A549 (cell line): Measurements from ENCODE around the gene TLNRD1. TPM values are rescaled to one million over a fixed set of nuclear protein-coding genes. Genes with fewer than 3 reads are reported as not detected.

Source experiments
- ATAC-seq, 2 experiments: fragments of 200-7000 bp in 1 of 2; fragments of >200 bp in 1 of 2; cut with Nextera tagmentation in 1 of 2; cut with Tn5 transposase in 1 of 2; 3 replicates each; pipeline versions ENCODE4 v1.8.0 to v1.9.1; 2018 to 2020; ENCODE audit warnings: mild to moderate bottlenecking in 1 of 2, moderate library complexity in 1 of 2
- CTCF ChIA-PET: fragments of 300-600 bp; sonication (Branson Sonifier 250); formaldehyde crosslinking; extraction: SDS; loops from one replicate; lab custom pipeline; 2021; ENCODE audit warnings: antibody characterized with exemption, inconsistent platforms; lab: Yijun Ruan, JAX
- POLR2A ChIA-PET: fragments of 350-600 bp; formaldehyde crosslinking; extraction: SDS; loops from one replicate; lab custom pipeline; 2021; ENCODE audit warnings: antibody characterized with exemption, inconsistent platforms; lab: Yijun Ruan, JAX
- DNase-seq, 2 experiments: peaks; one replicate each; pipeline versions ENCODE4 v3.0.0 to v3.0.0-alpha.2; 2011 to 2016; ENCODE audit warnings: low read depth in 1 of 2, low spot score in 1 of 2
- FAIRE-seq: peaks from 2 replicates; lab custom pipeline; 2011; peaks lifted over from hg19 to GRCh38; lab: Jason Lieb, UNC
- H3K27ac ChIP-seq, 2 experiments: fragments of >200 bp; sonication (Bioruptor Twin); formaldehyde crosslinking; 3 replicates each; pipeline ENCODE4 v1.5.1; 2016 to 2017
- H3K4me1 ChIP-seq: fragments of >200 bp; sonication (Bioruptor Twin); formaldehyde crosslinking; 3 replicates; pipeline ENCODE4 v1.6.1; 2016
- H3K4me2 ChIP-seq: fragments of >200 bp; sonication (Bioruptor Twin); formaldehyde crosslinking; 3 replicates; pipeline ENCODE4 v1.6.1; 2016
- H3K4me3 ChIP-seq: fragments of >200 bp; sonication (Bioruptor Twin); formaldehyde crosslinking; 3 replicates; pipeline ENCODE4 v1.5.1; 2016
- H3K9me3 ChIP-seq: fragments of >200 bp; sonication (Bioruptor Twin); formaldehyde crosslinking; 3 replicates; pipeline ENCODE4 v1.6.1; 2016
- BCL3 ChIP-seq: fragments of >200 bp; sonication (Bioruptor Twin); formaldehyde crosslinking; IDR thresholded peaks from 3 replicates; pipeline ENCODE4 v1.6.1; 2016
- CBX2 ChIP-seq: fragments of 200-600 bp; sonication (generic); IDR thresholded peaks from 2 replicates; pipeline ENCODE4 v1.6.1; 2016; ENCODE audit warnings: low read depth, mild to moderate bottlenecking, borderline replicate concordance
- CTCF ChIP-seq: fragments of >200 bp; sonication (Bioruptor Twin); formaldehyde crosslinking; IDR thresholded peaks from 3 replicates; pipeline ENCODE4 v1.5.1; 2016
- EHF ChIP-seq: fragments of 250-450 bp; sonication (Bioruptor Pico); IDR thresholded peaks from 2 replicates; pipeline ENCODE4 v1.5.0; 2020; ENCODE audit warnings: mild to moderate bottlenecking
- EHMT2 ChIP-seq: fragments of 200-600 bp; sonication (generic); IDR thresholded peaks from 2 replicates; pipeline ENCODE4 v1.6.1; 2016; ENCODE audit warnings: antibody characterized with exemption, low read depth, mild to moderate bottlenecking, moderate library complexity
- ELK1 ChIP-seq: fragments of 150-350 bp; IDR thresholded peaks from 2 replicates; pipeline ENCODE4 v1.6.1; 2014; ENCODE audit warnings: low read depth, mild to moderate bottlenecking, low read length
- EP300 ChIP-seq, 2 experiments: fragments of >200 bp; sonication (Bioruptor Twin); formaldehyde crosslinking; IDR thresholded peaks; 2 replicates in 1 of 2; 3 replicates in 1 of 2; pipeline ENCODE4 v1.6.1; 2016 to 2017
- FOSL2 ChIP-seq, 2 experiments: fragments of 450-650 bp in 1 of 2; fragments of >200 bp in 1 of 2; sonication (Bioruptor Twin) in 1 of 2; formaldehyde crosslinking; IDR thresholded peaks; 2 replicates each; pipeline versions ENCODE4 v1.5.0 to v1.6.1; 2016 to 2020; ENCODE audit warnings: mild to moderate bottlenecking in 1 of 2, moderate library complexity in 1 of 2
- FOXS1 ChIP-seq: fragments of 250-450 bp; sonication (Bioruptor Pico); IDR thresholded peaks from 2 replicates; pipeline ENCODE4 v1.5.0; 2020; ENCODE audit warnings: mild to moderate bottlenecking, moderate library complexity
- GATA3 ChIP-seq: IDR thresholded peaks from 2 replicates; pipeline ENCODE4 v1.6.1; 2012; ENCODE audit warnings: borderline replicate concordance
- HEYL ChIP-seq: fragments of 250-450 bp; sonication (Bioruptor Pico); IDR thresholded peaks from 2 replicates; pipeline ENCODE4 v1.8.0; 2021; ENCODE audit warnings: mild to moderate bottlenecking, moderate library complexity
- HMGXB4 ChIP-seq: fragments of 250-450 bp; sonication (Bioruptor Pico); IDR thresholded peaks from 2 replicates; pipeline ENCODE4 v1.5.0; 2021; ENCODE audit warnings: mild to moderate bottlenecking, moderate library complexity, borderline replicate concordance
- JUN ChIP-seq, 2 experiments: fragments of >200 bp; sonication (Bioruptor Twin); formaldehyde crosslinking; IDR thresholded peaks; 2 replicates in 1 of 2; 3 replicates in 1 of 2; pipeline ENCODE4 v1.6.1; 2016 to 2017
- MAFK ChIP-seq: fragments of 450-650 bp; IDR thresholded peaks from 2 replicates; pipeline ENCODE4 v1.6.1; 2014; ENCODE audit not compliant: partially characterized antibody
- MYC ChIP-seq: IDR thresholded peaks from 2 replicates; pipeline ENCODE4 v1.6.1; 2012; ENCODE audit warnings: mild to moderate bottlenecking, inconsistent platforms, low read length, improper control_type of control experiment, borderline replicate concordance
- NFE2L2 ChIP-seq: fragments of 150-350 bp; conservative IDR thresholded peaks from 2 replicates; pipeline ENCODE4 v1.6.1; 2014; ENCODE audit warnings: low read length
- POLR2AphosphoS2 ChIP-seq: conservative IDR thresholded peaks from 2 replicates; pipeline ENCODE4 v1.6.1; 2012; ENCODE audit warnings: low read length, improper control_type of control experiment, inconsistent platforms
- REST ChIP-seq: fragments of 200-600 bp; sonication (generic); IDR thresholded peaks from 2 replicates; pipeline ENCODE4 v1.6.1; 2016; ENCODE audit warnings: antibody characterized with exemption, mild to moderate bottlenecking, moderate library complexity
- SMC3 ChIP-seq: fragments of >200 bp; sonication (Bioruptor Twin); formaldehyde crosslinking; IDR thresholded peaks from 3 replicates; pipeline ENCODE4 v1.6.1; 2018; ENCODE audit warnings: inconsistent platforms
- SREBF2 ChIP-seq: fragments of 450-650 bp; IDR thresholded peaks from 2 replicates; pipeline ENCODE4 v1.6.1; 2014; ENCODE audit warnings: mild to moderate bottlenecking, moderate library complexity
- ZSCAN20 ChIP-seq: fragments of 250-450 bp; sonication (Bioruptor Pico); IDR thresholded peaks from 2 replicates; pipeline ENCODE4 v1.8.0; 2022; ENCODE audit warnings: mild to moderate bottlenecking, moderate library complexity
- WGBS: methylation state at CpG from one replicate; pipeline ENCODE4 v1.1.6; 2017; ENCODE audit errors: missing lambda C conversion rate; 5-methylcytosine and 5-hydroxymethylcytosine counted together
- polyA plus RNA-seq, 4 experiments: library from polyadenylated mRNA; depleted of rRNA in 3 of 4; stranded (reverse); fragments of >200 nt; fragmentation: RNase III in 1 of 4; extraction: RNeasy Plus Mini Kit Qiagen cat#74134 plus additional on column Dnase treatment in 1 of 4; gene quantifications; 2 replicates in 3 of 4; 3 replicates in 1 of 4; pipeline ENCODE4 v1.2.3, GENCODE V29; 2011 to 2017

The TLNRD1 gene
- polyA plus RNA-seq, 2 of the 4 experiments (the other 2 are of a cell fraction), result 6.6 to 7.2 TPM

- no peak for TF ChIP-seq CBX2
- no peak for TF ChIP-seq JUN (IDR thresholded peaks at IDR 0.05)
- no peak for TF ChIP-seq FOXS1 (CRISPR knock-in tag)
- no peak for TF ChIP-seq EHMT2
- no peak for TF ChIP-seq ZSCAN20 (CRISPR knock-in tag)
These were observed 11.9 kb downstream of the TLNRD1 start (continued) for GRCh38 chr15:81012588-81012987.

GRCh38 chr15:81013396-81013929, 12.7 kb downstream of the TLNRD1 start:
- TF ChIP-seq BCL3 (no peak), CTCF (no peak), SREBF2 (no peak), MAFK (no peak), FOSL2 (IDR thresholded peaks at IDR 0.05) (no peak), FOSL2 (CRISPR knock-in tag; IDR thresholded peaks at IDR 0.05) (no peak)
- POLR2A ChIA-PET, result no interaction called here
- Histone ChIP-seq H3K27ac (no peak overlapping the region), H3K4me3 (no peak overlapping the region), H3K4me1 (no peaks in the 10 kb centered on the region), H3K9me3 (no peaks in the 10 kb centered on the region), H3K4me2 (no peak overlapping the region)
- WGBS, result 79% methylated on average over 4 of the region's 4 CpGs
- DNase-seq (no peak), FAIRE-seq (no peak), ATAC-seq (no peak)
- CTCF ChIA-PET, result interaction anchor here (1.0 to 1.4 kb wide), 4 partner anchors 8 to 30 kb away, joined by 3 to 6 read pairs (median 4); no protein-coding TSS in a partner anchor

GRCh38 chr15:81014446-81015093, 13.8 kb downstream of the TLNRD1 start:
- Histone ChIP-seq H3K27ac (no peak overlapping the region), H3K4me2 (no peak overlapping the region), H3K4me3 (no peak overlapping the region), H3K4me1 (no peaks in the 10 kb centered on the region), H3K9me3 (no peaks in the 10 kb centered on the region)
- DNase-seq, result no peak
- WGBS, result 69% methylated on average over 9 of the region's 9 CpGs
- ChIA-PET POLR2A (no interaction called here), CTCF (interaction anchor here (0.6 to 2.0 kb wide), 3 partner anchors 17 to 252 kb away, joined by 4 to 7 read pairs (median 6); no protein-coding TSS in a partner anchor)
- ATAC-seq, result no peak
- TF ChIP-seq GATA3 (no peak), CBX2 (no peak), EP300 (IDR thresholded peaks at IDR 0.05) (no peak), REST (no peak), MYC (no peak), EHF (CRISPR knock-in tag) (no peak), ELK1 (no peak), CTCF (no peak), HMGXB4 (CRISPR knock-in tag) (no peak), HEYL (no peak), SMC3 (no peak), POLR2AphosphoS2 (no peak), NFE2L2 (no peak)
- no peak for FAIRE-seq
